Stomach (tissue), 9 donors: Measurements from ENCODE around the gene CAMSAP1. TPM values are rescaled to one million over a fixed set of nuclear protein-coding genes. Genes with fewer than 3 reads are reported as not detected.
"Not testable (repeated sequence)": the region's sequence is repeated elsewhere in the genome, so short reads cannot be mapped to it uniquely, and the experiment has no call there.

ENCODE experiments used
- DNase-seq, 2 donors: peaks; one replicate each; pipeline versions ENCODE4 v3.0.0 to v3.0.0-alpha.2; 2013 to 2019
- H3K27ac ChIP-seq, 5 donors: fragments of 200-600 bp in 4 of 5; sonication (generic) in 4 of 5; one replicate each; pipeline ENCODE4 v1.5.1; 2013 to 2019; ENCODE audit warnings: mild to moderate bottlenecking in 1 of 5, moderate library complexity in 1 of 5
- H3K27me3 ChIP-seq, 3 donors: fragments of 200-600 bp; sonication (generic); one replicate each; pipeline ENCODE4 v1.5.1; 2017 to 2019; ENCODE audit warnings: mixed run types in 1 of 3
- H3K36me3 ChIP-seq, 4 donors: fragments of 200-600 bp; sonication (generic); 1 replicate in 3 of 4; 2 replicates in 1 of 4; pipeline ENCODE4 v1.5.1; 2016 to 2019
- H3K4me1 ChIP-seq, 4 donors: fragments of 200-600 bp; sonication (generic); one replicate each; pipeline ENCODE4 v1.5.1; 2016 to 2019
- H3K4me3 ChIP-seq, 4 donors: fragments of 200-600 bp; sonication (generic) in 3 of 4; one replicate each; pipeline ENCODE4 v1.5.1; 2016 to 2019; ENCODE audit warnings: mild to moderate bottlenecking in 1 of 4
- H3K9me3 ChIP-seq, 4 donors: fragments of 200-600 bp; sonication (generic); one replicate each; pipeline ENCODE4 v1.5.1; 2016 to 2019
- EP300 ChIP-seq: sonication (generic); formaldehyde crosslinking; IDR thresholded peaks from one replicate; pipeline ENCODE4 v1.6.1; 2017; ENCODE audit warnings: antibody characterized with exemption
- POLR2A ChIP-seq, 4 donors: fragments of 450-650 bp; IDR thresholded peaks; one replicate each; pipeline ENCODE4 v1.6.1; 2016; ENCODE audit warnings: antibody characterized with exemption in 4 of 4, control low read depth in 2 of 4, mild to moderate bottlenecking in 1 of 4, moderate library complexity in 1 of 4
- POLR2AphosphoS5 ChIP-seq, 3 donors: sonication (generic); formaldehyde crosslinking; IDR thresholded peaks; one replicate each; pipeline ENCODE4 v1.6.1; 2016; ENCODE audit warnings: antibody characterized with exemption in 3 of 3
- WGBS, 5 donors: extraction: QIAGEN DNeasy Blood & Tissue Kit in 3 of 5; methylation state at CpG; one replicate each; pipeline versions ENCODE4 v1.1.5 to v1.1.7; 2013 to 2018; 5-methylcytosine and 5-hydroxymethylcytosine counted together
- intact Hi-C: fragments of 100-400 bp; cut with DNase I; formaldehyde crosslinking; loops from one replicate; pipeline ENCODE4 v1.15.1; 2023; ENCODE audit warnings: low total_unique reads
- polyA plus RNA-seq, 3 donors: library from polyadenylated mRNA; stranded (reverse); fragments of 200-250 nt; gene quantifications; one replicate each; pipeline ENCODE4 v1.2.3, GENCODE V29; 2013
- total RNA-seq, 5 donors: library from RNA; depleted of rRNA; stranded (reverse); fragments of >200 nt; gene quantifications; one replicate each; pipeline versions ENCODE4 v1.1.0 to v1.2.3, GENCODE V29; 2014 to 2016
- TF ChIP-seq, protein P1 (sequence below), 7 experiments: fragments of 450-650 bp in 4 of 7; fragments of 200-600 bp in 3 of 7; sonication (generic) in 3 of 7; IDR thresholded peaks; one replicate each; pipeline ENCODE4 v1.5.1; 2016 to 2019; ENCODE audit warnings: antibody characterized with exemption in 7 of 7, control low read depth in 2 of 7, mild to moderate bottlenecking in 1 of 7
- donor health status: healthy with polysubstance abuse.
- donor health status: Bipolar disorder and iron deficiency.
- donor health status: healthy.

Gene CAMSAP1
- total and polyA plus RNA-seq, 8 donors = 2.4 to 238 (median 12.7) TPM

DNA sequence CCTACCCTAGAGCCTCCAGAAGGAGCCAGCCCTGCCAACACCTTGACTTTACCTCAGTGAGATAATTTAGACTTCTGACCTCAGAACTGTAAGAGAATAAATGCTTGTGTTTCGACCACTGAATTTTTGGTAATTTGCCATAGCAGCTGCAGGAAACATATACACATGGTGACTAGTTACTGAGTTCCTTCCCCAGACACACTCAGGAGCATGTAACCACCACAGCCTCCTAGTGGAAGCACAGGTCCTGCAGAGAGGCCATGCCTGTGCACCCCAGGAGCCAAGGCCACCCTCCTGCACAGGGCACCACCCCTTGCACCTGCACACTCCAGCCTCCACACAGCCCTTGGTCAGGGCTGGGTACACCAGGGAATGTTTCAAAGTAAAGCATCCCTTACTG is 7.6 kb upstream of the CAMSAP1 start:
- Histone ChIP-seq H3K4me3 (no peak overlapping the region), H3K36me3 (peaks cover 7 to 72% (median 59%) of the 10 kb centered on the region in 4 donors), H3K27me3 (no peaks in the 10 kb centered on the region), H3K4me1 (peaks cover 0 to 1% (median 0%) of the 10 kb centered on the region in 4 donors), H3K27ac (no peak overlapping the region), H3K9me3 (peaks cover 19 to 84% (median 51%) of the 10 kb centered on the region in 4 donors)
- intact Hi-C loops = no loop called here
- TF ChIP-seq, protein P1, sequence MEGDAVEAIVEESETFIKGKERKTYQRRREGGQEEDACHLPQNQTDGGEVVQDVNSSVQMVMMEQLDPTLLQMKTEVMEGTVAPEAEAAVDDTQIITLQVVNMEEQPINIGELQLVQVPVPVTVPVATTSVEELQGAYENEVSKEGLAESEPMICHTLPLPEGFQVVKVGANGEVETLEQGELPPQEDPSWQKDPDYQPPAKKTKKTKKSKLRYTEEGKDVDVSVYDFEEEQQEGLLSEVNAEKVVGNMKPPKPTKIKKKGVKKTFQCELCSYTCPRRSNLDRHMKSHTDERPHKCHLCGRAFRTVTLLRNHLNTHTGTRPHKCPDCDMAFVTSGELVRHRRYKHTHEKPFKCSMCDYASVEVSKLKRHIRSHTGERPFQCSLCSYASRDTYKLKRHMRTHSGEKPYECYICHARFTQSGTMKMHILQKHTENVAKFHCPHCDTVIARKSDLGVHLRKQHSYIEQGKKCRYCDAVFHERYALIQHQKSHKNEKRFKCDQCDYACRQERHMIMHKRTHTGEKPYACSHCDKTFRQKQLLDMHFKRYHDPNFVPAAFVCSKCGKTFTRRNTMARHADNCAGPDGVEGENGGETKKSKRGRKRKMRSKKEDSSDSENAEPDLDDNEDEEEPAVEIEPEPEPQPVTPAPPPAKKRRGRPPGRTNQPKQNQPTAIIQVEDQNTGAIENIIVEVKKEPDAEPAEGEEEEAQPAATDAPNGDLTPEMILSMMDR (IDR thresholded peaks at IDR 0.05) = no peak
- no peak for DNase-seq
- 80 to 100% (median 94%) methylated on average over 1 of the region's 1 CpG for WGBS, 5 donors

DNA sequence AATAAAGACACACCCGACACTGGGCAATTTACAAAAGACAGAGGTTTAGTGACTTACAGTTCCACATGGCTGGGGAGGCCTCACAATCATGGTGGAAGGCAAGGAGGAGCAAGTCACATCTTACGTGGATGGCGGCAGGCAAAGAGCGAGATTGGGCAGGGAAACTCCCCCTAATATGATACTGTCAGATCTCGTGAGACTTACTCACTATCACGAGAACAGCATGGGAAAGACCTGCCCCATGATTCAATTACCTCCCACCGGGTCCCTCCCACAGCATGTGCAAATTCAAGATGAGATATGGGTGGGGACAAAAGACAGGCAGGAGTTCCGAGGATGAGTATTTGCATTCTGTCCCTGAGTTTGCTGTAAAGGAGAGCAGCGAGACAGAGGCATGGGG is 3.9 kb upstream of the CAMSAP1 start:
- Histone ChIP-seq H3K36me3 (peaks cover 7 to 58% (median 56%) of the 10 kb centered on the region in 4 donors), H3K4me1 (peaks cover 11 to 25% (median 24%) of the 10 kb centered on the region in 4 donors), H3K9me3 (peaks cover 0 to 48% (median 21%) of the 10 kb centered on the region in 4 donors)
- DNase-seq, H3K27me3 ChIP-seq, H3K4me3 ChIP-seq, H3K27ac ChIP-seq, intact Hi-C loops: not testable (repeated sequence)
- WGBS, 5 donors = 93 to 98% (median 96%) methylated on average over 9 of the region's 9 CpGs

DNA sequence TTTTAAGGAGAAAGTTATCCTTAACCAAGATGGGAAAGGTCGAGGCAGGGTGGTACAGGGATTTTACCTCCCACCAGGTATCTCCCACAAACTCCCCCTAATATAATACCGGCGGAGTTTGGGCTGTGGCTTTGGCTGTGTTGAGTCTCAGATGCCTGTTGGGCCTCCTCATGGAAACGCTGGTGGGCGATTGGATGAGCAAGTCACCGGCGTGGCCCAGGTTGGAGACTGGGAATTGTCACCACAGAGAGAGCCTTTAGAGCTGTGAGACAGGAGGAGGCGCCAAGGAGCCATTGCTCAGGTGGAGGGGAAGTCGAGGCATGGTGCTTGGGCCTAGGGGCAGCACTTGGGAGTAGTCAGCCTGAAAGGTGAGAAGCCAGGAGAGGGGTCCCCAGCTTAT is 3.4 kb upstream of the CAMSAP1 start:
- Histone ChIP-seq H3K27me3 (no peaks in the 10 kb centered on the region), H3K4me1 (peaks cover 15 to 30% (median 28%) of the 10 kb centered on the region in 4 donors), H3K27ac (no peak overlapping the region), H3K4me3 (no peak overlapping the region), H3K9me3 (peaks cover 0 to 43% (median 19%) of the 10 kb centered on the region in 4 donors), H3K36me3 (peaks cover 7 to 53% (median 52%) of the 10 kb centered on the region in 4 donors)
- TF ChIP-seq POLR2A (IDR thresholded peaks at IDR 0.05) (no peak), EP300 (no peak), POLR2AphosphoS5 (IDR thresholded peaks at IDR 0.05) (no peak)
- TF ChIP-seq, protein P1 (IDR thresholded peaks at IDR 0.05) = no peak
- no peak for DNase-seq
- WGBS, 5 donors = 96 to 99% (median 98%) methylated on average over 9 of the region's 9 CpGs
- intact Hi-C loops = no loop called here

DNA sequence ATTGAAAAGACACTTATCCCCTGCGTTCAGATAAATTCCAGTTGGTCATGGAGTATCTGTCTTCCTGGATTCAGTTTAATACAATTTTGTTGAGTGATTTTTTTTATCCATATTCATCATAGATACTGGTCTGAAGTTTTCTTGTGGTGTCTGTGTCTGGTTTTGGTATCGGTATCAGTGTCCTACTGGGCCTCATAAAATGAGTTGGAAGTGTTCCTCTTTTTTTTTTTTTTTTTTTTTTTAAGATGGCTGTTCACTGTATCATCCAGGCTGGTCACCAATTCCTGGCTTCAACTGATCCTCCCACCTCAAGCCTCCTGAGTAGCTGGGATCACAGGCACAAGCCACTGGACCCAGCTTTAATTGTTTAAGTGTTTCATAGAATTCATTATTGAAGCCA is 2.9 kb upstream of the CAMSAP1 start:
- TF ChIP-seq POLR2A (IDR thresholded peaks at IDR 0.05) (no peak), EP300 (no peak)
- TF ChIP-seq, protein P1 (IDR thresholded peaks at IDR 0.05) = no peak
- Histone ChIP-seq H3K36me3 (peaks cover 7 to 48% (median 46%) of the 10 kb centered on the region in 4 donors), H3K4me3 (no peak overlapping the region), H3K27ac (no peak overlapping the region), H3K27me3 (no peaks in the 10 kb centered on the region), H3K9me3 (peaks cover 0 to 38% (median 13%) of the 10 kb centered on the region in 4 donors), H3K4me1 (peaks cover 21 to 35% (median 34%) of the 10 kb centered on the region in 4 donors)
- WGBS, 5 donors = 89 to 95% (median 90%) methylated on average over 2 of the region's 2 CpGs
- no peak for DNase-seq
- intact Hi-C loops = no loop called here

DNA sequence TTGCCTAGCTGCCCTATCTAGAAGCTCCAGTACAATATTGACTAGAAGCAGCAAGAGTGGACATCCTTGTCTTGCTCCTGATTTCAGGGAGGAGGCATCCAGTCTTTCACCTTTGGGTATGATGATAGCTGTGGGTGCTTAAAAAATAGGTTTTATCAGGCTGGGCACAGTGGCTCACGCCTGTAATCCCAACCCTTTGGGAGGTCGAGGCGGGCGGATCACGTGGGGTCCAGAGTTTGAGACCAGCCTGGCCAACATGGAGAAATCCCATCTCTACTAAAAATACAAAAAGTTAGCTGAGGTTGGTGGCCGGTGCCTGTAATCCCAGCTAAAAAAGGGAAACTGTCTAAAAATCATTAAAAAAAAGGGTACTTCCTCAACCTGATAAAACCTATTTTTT is 2.0 kb upstream of the CAMSAP1 start:
- intact Hi-C loops = no loop called here
- no peak for DNase-seq
- peaks cover 3 to 39% (median 38%) of the 10 kb centered on the region in 4 donors for H3K36me3 ChIP-seq
- H3K4me1 ChIP-seq = peaks cover 22 to 44% (median 42%) of the 10 kb centered on the region in 4 donors
- H3K27ac ChIP-seq = no peak overlapping the region
- H3K4me3 ChIP-seq = no peak overlapping the region
- H3K27me3 ChIP-seq = no peaks in the 10 kb centered on the region
- peaks cover 0 to 29% (median 10%) of the 10 kb centered on the region in 4 donors for H3K9me3 ChIP-seq
- 92 to 98% (median 95%) methylated on average over 4 to 6 of the region's 6 CpGs for WGBS, 5 donors
- no peak for TF ChIP-seq EP300
- TF ChIP-seq POLR2A (IDR thresholded peaks at IDR 0.05) = no peak
